ENCODE measurements around the gene CHADL. TPM values are rescaled to one million over a fixed set of nuclear protein-coding genes. Genes with fewer than 3 reads are reported as not detected.

Gene CHADL
- total and polyA plus RNA-seq, 2 of the 4 experiments (the other 2 are of a cell fraction) = 0.18 to 0.53 TPM

GRCh38 chr22:41248758-41249157, 8.0 kb upstream of the CHADL start:
- in situ Hi-C loops (cut with MboI; ENCODE audit: low sequenced_read_pairs) = no loop called here

More at GRCh38 chr22:41248758-41249157, 8.0 kb upstream of the CHADL start:
- intact Hi-C loops (cut with micrococcal nuclease) (no loop called here), dilution Hi-C loops (cut with HindIII; ENCODE audit: low sequenced_read_pairs, unreplicated experiment) (no loop called here)
- no peak overlapping the region for H4K91ac ChIP-seq (ENCODE audit: insufficient read depth, low read depth, low read length)
- no peak for ATAC-seq (ENCODE audit: low read depth)
- no peak overlapping the region for H2BK5ac ChIP-seq (ENCODE audit: low read depth, low read length, poor library complexity, severe bottlenecking)
- H3K27ac ChIP-seq (ENCODE audit: insufficient read depth, low read length) = no peak overlapping the region
- H2AFZ ChIP-seq (replicated peaks; ENCODE audit: low read length, poor library complexity) = no peak overlapping the region
- no peak overlapping the region for H3K9ac ChIP-seq (ENCODE audit: low read depth, low read length)
- no peak overlapping the region for H3K18ac ChIP-seq (ENCODE audit: low read depth, low read length)
- ChIA-PET POLR2A (ENCODE audit: unreplicated experiment) (no interaction called here), CTCF (no interaction called here)
- H4K20me1 ChIP-seq (ENCODE audit: insufficient read depth, low read length) = peaks cover 11% of the 10 kb centered on the region; the same call in 1 of the 2 replicates
- WGBS, 2 experiments (ENCODE audit: extremely low coverage in 2 of 2, insufficient read length in 1 of 2) = 98% methylated on average over 8 of the region's 10 CpGs; no CpG with 5 or more reads in 1 of the 2 experiments
- H3K4me1 ChIP-seq (ENCODE audit: control insufficient read depth, insufficient read depth, low read length) = peaks cover 2% of the 10 kb centered on the region; the same call in 1 of the 2 replicates
- no peaks in the 10 kb centered on the region for H3K9me3 ChIP-seq (ENCODE audit: control insufficient read depth, insufficient read depth, low read length)
- H3K4ac ChIP-seq (ENCODE audit: low read depth, low read length) = no peak overlapping the region
- peaks cover 77% of the 10 kb centered on the region for H3K36me3 ChIP-seq (ENCODE audit: control insufficient read depth, insufficient read depth, low read length)
- no peak overlapping the region for H4K8ac ChIP-seq (ENCODE audit: low read depth in 2 of 2, low read length in 2 of 2)
- no peak overlapping the region for H2AK9ac ChIP-seq (replicated peaks; ENCODE audit: low read depth, low read length, poor library complexity)
- no peak overlapping the region for H4K5ac ChIP-seq (ENCODE audit: low read depth, low read length)
- no peak overlapping the region for H3K23ac ChIP-seq (ENCODE audit: low read depth, low read length)
- no peak overlapping the region for H3K4me3 ChIP-seq (ENCODE audit: insufficient read depth, low read depth, low read length)
- H2BK15ac ChIP-seq (ENCODE audit: low read depth, low read length) = no peak overlapping the region
- H2AK5ac ChIP-seq (ENCODE audit: low read depth, low read length) = no peak overlapping the region
- no peaks in the 10 kb centered on the region; the same call in 1 of the 2 replicates for H3K9me1 ChIP-seq (ENCODE audit: insufficient read depth, low read length)
- H3K79me1 ChIP-seq (ENCODE audit: low read depth in 1 of 2, low read length in 2 of 2) = peaks cover 19 to 55% of the 10 kb centered on the region in 2 experiments
- BruUV-seq (replicated peaks) = no TSS peak
- no peak for DNase-seq
- no peak overlapping the region for H3K56ac ChIP-seq (ENCODE audit: extremely low read depth, insufficient read depth, low read length)
- H2BK120ac ChIP-seq (ENCODE audit: low read depth, low read length) = no peak overlapping the region
- no peaks in the 10 kb centered on the region for H3K27me3 ChIP-seq (ENCODE audit: control insufficient read depth, insufficient read depth, low read length)
- TF ChIP-seq RCOR1 (IDR thresholded peaks at IDR 0.05; ENCODE audit: insufficient replicate concordance, low read length) (no peak), FOS (IDR thresholded peaks at IDR 0.05; ENCODE audit: low read depth, low read length) (no peak), RFX5 (IDR thresholded peaks at IDR 0.05; ENCODE audit: low read depth, low read length) (no peak), CHD1 (IDR thresholded peaks at IDR 0.05; ENCODE audit: low read depth, low read length) (no peak), USF2 (IDR thresholded peaks at IDR 0.05; ENCODE audit: low read depth, low read length) (no peak), BHLHE40 (IDR thresholded peaks at IDR 0.05; ENCODE audit: low read depth, low read length) (no peak), CEBPB (IDR thresholded peaks at IDR 0.05; ENCODE audit: low read depth, low read length) (no peak), MAZ (IDR thresholded peaks at IDR 0.05; ENCODE audit: borderline replicate concordance, low read depth, low read length) (no peak), ELK1 (IDR thresholded peaks at IDR 0.05; ENCODE audit: borderline replicate concordance, low read depth, low read length) (no peak), POLR2A (IDR thresholded peaks at IDR 0.05; ENCODE audit: low read depth, low read length) (no peak)
- H3K14ac ChIP-seq (replicated peaks; ENCODE audit: low read depth, low read length) = no peak overlapping the region
- no peak overlapping the region for H2BK20ac ChIP-seq (ENCODE audit: low read depth, low read length)
- H3K4me2 ChIP-seq (ENCODE audit: low read depth, low read length) = no peak overlapping the region

All from IMR-90 (cell line).